ENCODE measurements around the gene NTN4. TPM values are rescaled to one million over a fixed set of nuclear protein-coding genes. Genes with fewer than 3 reads are reported as not detected.

Gene NTN4
- polyA plus RNA-seq (2013, experiment 1 of 2) = 2.0 TPM
- polyA plus RNA-seq (2013, experiment 2 of 2) = 1.4 TPM

GRCh38 chr12:95790033-95790916, at the start of gene NTN4:
NTN4 (minus strand) TSS chr12:95790764; CDS start chr12:95790309, 455 bp downstream.
- Histone ChIP-seq H3K9me3 (ENCODE audit: control insufficient read depth, low read length) (no peaks in the 10 kb centered on the region), H3K4me1 (ENCODE audit: control insufficient read depth, insufficient read depth, low read length, poor library complexity, severe bottlenecking) (peaks cover 8% of the 10 kb centered on the region), H3K36me3 (ENCODE audit: control insufficient read depth, insufficient read depth, low read length) (no peaks in the 10 kb centered on the region), H3K4me3 (ENCODE audit: extremely low read depth, insufficient read depth, low read length, poor library complexity, severe bottlenecking) (peak within 1 kb of the TSS; percentile 49), H3K27ac (ENCODE audit: low read depth, low read length, severe bottlenecking) (no peak within 1 kb of the TSS)
- WGBS, 2 experiments (ENCODE audit: insufficient coverage in 2 of 2) = 0% methylated on average over 61 to 81 of the region's 96 CpGs

- 90 to 98% methylated on average over 7 to 8 of the region's 11 CpGs for WGBS, 2 experiments (ENCODE audit: insufficient coverage in 2 of 2)
- H3K27ac ChIP-seq (ENCODE audit: low read depth, low read length, severe bottlenecking) = no peak overlapping the region
- H3K4me1 ChIP-seq (ENCODE audit: control insufficient read depth, insufficient read depth, low read length, poor library complexity, severe bottlenecking) = no peaks in the 10 kb centered on the region
- H3K36me3 ChIP-seq (ENCODE audit: control insufficient read depth, insufficient read depth, low read length) = no peaks in the 10 kb centered on the region
- H3K9me3 ChIP-seq (ENCODE audit: control insufficient read depth, low read length) = no peaks in the 10 kb centered on the region
- no peak overlapping the region for H3K4me3 ChIP-seq (ENCODE audit: extremely low read depth, insufficient read depth, low read length, poor library complexity, severe bottlenecking)
These were observed 47.6 kb upstream of the NTN4 start for GRCh38 chr12:95838125-95838524.

GRCh38 chr12:95837240-95838038, 46.9 kb upstream of the NTN4 start:
- no peaks in the 10 kb centered on the region for H3K4me1 ChIP-seq (ENCODE audit: control insufficient read depth, insufficient read depth, low read length, poor library complexity, severe bottlenecking)
- no peak overlapping the region for H3K27ac ChIP-seq (ENCODE audit: low read depth, low read length, severe bottlenecking)
- no peaks in the 10 kb centered on the region for H3K36me3 ChIP-seq (ENCODE audit: control insufficient read depth, insufficient read depth, low read length)
- H3K4me3 ChIP-seq (ENCODE audit: extremely low read depth, insufficient read depth, low read length, poor library complexity, severe bottlenecking) = no peak overlapping the region
- H3K9me3 ChIP-seq (ENCODE audit: control insufficient read depth, low read length) = no peaks in the 10 kb centered on the region
- 77 to 78% methylated on average over 8 to 9 of the region's 10 CpGs for WGBS, 2 experiments (ENCODE audit: insufficient coverage in 2 of 2)

GRCh38 chr12:95836630-95837239, 46.2 kb upstream of the NTN4 start:
- 0% methylated on average over 1 of the region's 1 CpG; no CpG with 5 or more reads in 1 of the 2 experiments for WGBS, 2 experiments (ENCODE audit: insufficient coverage in 2 of 2)
- no peaks in the 10 kb centered on the region for H3K9me3 ChIP-seq (ENCODE audit: control insufficient read depth, low read length)
- no peaks in the 10 kb centered on the region for H3K4me1 ChIP-seq (ENCODE audit: control insufficient read depth, insufficient read depth, low read length, poor library complexity, severe bottlenecking)
- no peak overlapping the region for H3K27ac ChIP-seq (ENCODE audit: low read depth, low read length, severe bottlenecking)
- H3K36me3 ChIP-seq (ENCODE audit: control insufficient read depth, insufficient read depth, low read length) = no peaks in the 10 kb centered on the region
- no peak overlapping the region for H3K4me3 ChIP-seq (ENCODE audit: extremely low read depth, insufficient read depth, low read length, poor library complexity, severe bottlenecking)

- Histone ChIP-seq H3K27ac (ENCODE audit: low read depth, low read length, severe bottlenecking) (no peak overlapping the region), H3K4me3 (ENCODE audit: extremely low read depth, insufficient read depth, low read length, poor library complexity, severe bottlenecking) (no peak overlapping the region), H3K9me3 (ENCODE audit: control insufficient read depth, low read length) (no peaks in the 10 kb centered on the region), H3K36me3 (ENCODE audit: control insufficient read depth, insufficient read depth, low read length) (no peaks in the 10 kb centered on the region), H3K4me1 (ENCODE audit: control insufficient read depth, insufficient read depth, low read length, poor library complexity, severe bottlenecking) (no peaks in the 10 kb centered on the region)
- WGBS, 2 experiments (ENCODE audit: insufficient coverage in 2 of 2) = 83 to 100% methylated on average over 2 of the region's 3 CpGs
These were observed 45.6 kb upstream of the NTN4 start for GRCh38 chr12:95836185-95836609.

GRCh38 chr12:95834572-95834971, 44.0 kb upstream of the NTN4 start:
- H3K36me3 ChIP-seq (ENCODE audit: control insufficient read depth, insufficient read depth, low read length) = no peaks in the 10 kb centered on the region
- WGBS, 2 experiments (ENCODE audit: insufficient coverage in 2 of 2) = no CpG with 5 or more reads among the region's 1 CpG
- H3K9me3 ChIP-seq (ENCODE audit: control insufficient read depth, low read length) = no peaks in the 10 kb centered on the region
- no peaks in the 10 kb centered on the region for H3K4me1 ChIP-seq (ENCODE audit: control insufficient read depth, insufficient read depth, low read length, poor library complexity, severe bottlenecking)
- no peak overlapping the region for H3K4me3 ChIP-seq (ENCODE audit: extremely low read depth, insufficient read depth, low read length, poor library complexity, severe bottlenecking)
- H3K27ac ChIP-seq (ENCODE audit: low read depth, low read length, severe bottlenecking) = no peak overlapping the region

- Histone ChIP-seq H3K4me3 (ENCODE audit: extremely low read depth, insufficient read depth, low read length, poor library complexity, severe bottlenecking) (no peak overlapping the region), H3K9me3 (ENCODE audit: control insufficient read depth, low read length) (no peaks in the 10 kb centered on the region), H3K36me3 (ENCODE audit: control insufficient read depth, insufficient read depth, low read length) (no peaks in the 10 kb centered on the region), H3K4me1 (ENCODE audit: control insufficient read depth, insufficient read depth, low read length, poor library complexity, severe bottlenecking) (no peaks in the 10 kb centered on the region), H3K27ac (ENCODE audit: low read depth, low read length, severe bottlenecking) (no peak overlapping the region)
- WGBS, 2 experiments (ENCODE audit: insufficient coverage in 2 of 2) = 73 to 88% methylated on average over 1 of the region's 2 CpGs
These were observed 39.9 kb upstream of the NTN4 start for GRCh38 chr12:95830335-95831089.

GRCh38 chr12:95829395-95829794, 38.8 kb upstream of the NTN4 start:
- H3K4me3 ChIP-seq (ENCODE audit: extremely low read depth, insufficient read depth, low read length, poor library complexity, severe bottlenecking) = no peak overlapping the region
- no peak overlapping the region for H3K27ac ChIP-seq (ENCODE audit: low read depth, low read length, severe bottlenecking)
- no peaks in the 10 kb centered on the region for H3K36me3 ChIP-seq (ENCODE audit: control insufficient read depth, insufficient read depth, low read length)
- H3K4me1 ChIP-seq (ENCODE audit: control insufficient read depth, insufficient read depth, low read length, poor library complexity, severe bottlenecking) = no peaks in the 10 kb centered on the region
- H3K9me3 ChIP-seq (ENCODE audit: control insufficient read depth, low read length) = no peaks in the 10 kb centered on the region

GRCh38 chr12:95820096-95820703, 29.6 kb upstream of the NTN4 start:
- no peaks in the 10 kb centered on the region for H3K36me3 ChIP-seq (ENCODE audit: control insufficient read depth, insufficient read depth, low read length)
- 0% methylated on average over 1 of the region's 1 CpG; no CpG with 5 or more reads in 1 of the 2 experiments for WGBS, 2 experiments (ENCODE audit: insufficient coverage in 2 of 2)
- no peak overlapping the region for H3K4me3 ChIP-seq (ENCODE audit: extremely low read depth, insufficient read depth, low read length, poor library complexity, severe bottlenecking)
- no peaks in the 10 kb centered on the region for H3K9me3 ChIP-seq (ENCODE audit: control insufficient read depth, low read length)
- H3K4me1 ChIP-seq (ENCODE audit: control insufficient read depth, insufficient read depth, low read length, poor library complexity, severe bottlenecking) = no peaks in the 10 kb centered on the region
- H3K27ac ChIP-seq (ENCODE audit: low read depth, low read length, severe bottlenecking) = no peak overlapping the region
